ENCODE results near the gene HNRNPF.

DNA sequence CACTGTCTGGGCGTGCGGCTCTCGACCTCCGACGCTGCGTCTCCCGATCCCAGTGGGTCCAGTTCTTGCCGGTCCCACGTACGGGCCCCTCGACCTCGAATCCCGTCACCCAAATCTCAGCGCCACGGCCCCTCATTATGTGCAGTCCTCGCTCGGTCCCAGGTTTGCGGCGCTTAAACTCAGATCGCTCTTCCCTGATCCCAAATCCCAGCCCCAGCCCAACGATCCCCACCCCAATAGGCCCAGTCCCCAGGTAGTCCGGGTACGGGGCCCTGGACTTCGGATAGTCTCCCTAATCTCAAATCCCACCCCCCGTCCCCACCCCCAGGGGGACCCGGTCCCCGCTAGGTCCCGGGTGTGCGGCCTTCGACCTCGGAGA is 666 bp downstream of the HNRNPF start:
- TF ChIP-seq, protein P1, sequence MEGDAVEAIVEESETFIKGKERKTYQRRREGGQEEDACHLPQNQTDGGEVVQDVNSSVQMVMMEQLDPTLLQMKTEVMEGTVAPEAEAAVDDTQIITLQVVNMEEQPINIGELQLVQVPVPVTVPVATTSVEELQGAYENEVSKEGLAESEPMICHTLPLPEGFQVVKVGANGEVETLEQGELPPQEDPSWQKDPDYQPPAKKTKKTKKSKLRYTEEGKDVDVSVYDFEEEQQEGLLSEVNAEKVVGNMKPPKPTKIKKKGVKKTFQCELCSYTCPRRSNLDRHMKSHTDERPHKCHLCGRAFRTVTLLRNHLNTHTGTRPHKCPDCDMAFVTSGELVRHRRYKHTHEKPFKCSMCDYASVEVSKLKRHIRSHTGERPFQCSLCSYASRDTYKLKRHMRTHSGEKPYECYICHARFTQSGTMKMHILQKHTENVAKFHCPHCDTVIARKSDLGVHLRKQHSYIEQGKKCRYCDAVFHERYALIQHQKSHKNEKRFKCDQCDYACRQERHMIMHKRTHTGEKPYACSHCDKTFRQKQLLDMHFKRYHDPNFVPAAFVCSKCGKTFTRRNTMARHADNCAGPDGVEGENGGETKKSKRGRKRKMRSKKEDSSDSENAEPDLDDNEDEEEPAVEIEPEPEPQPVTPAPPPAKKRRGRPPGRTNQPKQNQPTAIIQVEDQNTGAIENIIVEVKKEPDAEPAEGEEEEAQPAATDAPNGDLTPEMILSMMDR (conservative IDR thresholded peaks at IDR 0.05 in 1 of 2, IDR thresholded peaks at IDR 0.05 in 1 of 2; ENCODE audit: extremely low read depth in 1 of 2, insufficient read depth in 1 of 2, low read depth in 1 of 2, low read length in 2 of 2): no peak
- TF ChIP-seq EZH2 (IDR thresholded peaks at IDR 0.05; ENCODE audit: borderline replicate concordance, low read length): no peak
